ENCODE results near the gene DOK4. TPM values are rescaled to one million over a fixed set of nuclear protein-coding genes. Genes with fewer than 3 reads are reported as not detected.

The DOK4 gene
- total and polyA plus RNA-seq, 2 donors (not counting 3 experiments of a cell fraction or from before 2014, with no cell fraction given): 22.3 to 23.4 TPM

DNA sequence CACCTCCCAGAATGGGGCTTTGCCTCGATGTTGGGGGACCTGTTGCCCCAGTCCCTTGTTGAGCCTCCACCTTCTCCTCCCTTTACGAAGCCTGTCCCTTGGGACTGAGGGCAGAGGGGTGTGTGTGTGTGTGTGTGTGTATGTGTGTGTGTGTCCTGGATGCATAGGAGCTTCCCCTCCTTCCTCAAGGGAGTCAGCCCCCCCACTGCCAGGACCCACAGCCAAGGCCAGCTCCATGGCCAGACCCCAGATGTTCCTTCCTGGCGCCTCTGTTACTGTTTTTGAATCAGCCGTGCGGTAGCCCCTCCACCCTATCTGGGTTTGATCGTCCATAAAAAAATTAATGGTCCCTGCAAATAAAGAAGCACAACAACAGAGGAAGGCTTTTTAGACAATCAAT is 17.7 kb upstream of the DOK4 start:
- dilution Hi-C loops (cut with MboI; ENCODE audit: extremely low pct_ligation_motif_present, low sequenced_read_pairs) (no loop called here), intact Hi-C loops (cut with micrococcal nuclease) (no loop called here)
- H3K79me2 ChIP-seq (ENCODE audit: control insufficient read depth, insufficient read depth, low read length): no peaks in the 10 kb centered on the region
- H3K9ac ChIP-seq (replicated peaks; ENCODE audit: extremely low read depth, insufficient read depth, low read length): no peak overlapping the region
- H3K9me1 ChIP-seq (replicated peaks; ENCODE audit: control insufficient read depth, extremely low read depth, insufficient read depth, low read length): no peaks in the 10 kb centered on the region
- H3K4me2 ChIP-seq (ENCODE audit: insufficient read depth, low read length): no peak overlapping the region
- no peaks in the 10 kb centered on the region for H3K9me3 ChIP-seq (replicated peaks; ENCODE audit: control insufficient read depth, insufficient read depth, low read length)
- H3K27ac ChIP-seq (ENCODE audit: insufficient read depth, low read depth, low read length): no peak overlapping the region
- no peaks in the 10 kb centered on the region for H4K20me1 ChIP-seq (replicated peaks; ENCODE audit: control insufficient read depth, extremely low read depth, insufficient read depth, low read length)
- DNase-seq (ENCODE audit: low read depth, low spot score) (no peak), FAIRE-seq (no peak)
- H3K27me3 ChIP-seq (ENCODE audit: control insufficient read depth in 2 of 2, insufficient read depth in 2 of 2, low read length in 2 of 2): peaks cover 0 to 8% of the 10 kb centered on the region in 2 experiments
- no peak for TF ChIP-seq POLR2A (IDR thresholded peaks at IDR 0.05; ENCODE audit: low read depth, low read length)
- TF ChIP-seq, protein P1, sequence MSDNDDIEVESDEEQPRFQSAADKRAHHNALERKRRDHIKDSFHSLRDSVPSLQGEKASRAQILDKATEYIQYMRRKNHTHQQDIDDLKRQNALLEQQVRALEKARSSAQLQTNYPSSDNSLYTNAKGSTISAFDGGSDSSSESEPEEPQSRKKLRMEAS (IDR thresholded peaks at IDR 0.05; ENCODE audit: insufficient read depth, insufficient read length): no peak
- no peak overlapping the region for H3K4me3 ChIP-seq (replicated peaks in 1 of 3; ENCODE audit: insufficient read depth in 1 of 3, low read depth in 1 of 3, low read length in 3 of 3)
- no TSS peak for BruUV-seq (replicated peaks)
- ChIA-PET CTCF (interaction anchor here (0.6 to 2.3 kb wide), 2 partner anchors 14 to 16 kb away, joined by 3 to 7 read pairs; no protein-coding TSS in a partner anchor), POLR2A (no interaction called here)
- no peaks in the 10 kb centered on the region for H3K4me1 ChIP-seq (ENCODE audit: control insufficient read depth, extremely low read depth, insufficient read depth, low read length)
- no peak overlapping the region for H2AFZ ChIP-seq (ENCODE audit: low read depth, low read length)
- no peaks in the 10 kb centered on the region for H3K36me3 ChIP-seq (ENCODE audit: control insufficient read depth in 2 of 2, extremely low read depth in 1 of 2, insufficient read depth in 2 of 2, low read length in 2 of 2)

DNA sequence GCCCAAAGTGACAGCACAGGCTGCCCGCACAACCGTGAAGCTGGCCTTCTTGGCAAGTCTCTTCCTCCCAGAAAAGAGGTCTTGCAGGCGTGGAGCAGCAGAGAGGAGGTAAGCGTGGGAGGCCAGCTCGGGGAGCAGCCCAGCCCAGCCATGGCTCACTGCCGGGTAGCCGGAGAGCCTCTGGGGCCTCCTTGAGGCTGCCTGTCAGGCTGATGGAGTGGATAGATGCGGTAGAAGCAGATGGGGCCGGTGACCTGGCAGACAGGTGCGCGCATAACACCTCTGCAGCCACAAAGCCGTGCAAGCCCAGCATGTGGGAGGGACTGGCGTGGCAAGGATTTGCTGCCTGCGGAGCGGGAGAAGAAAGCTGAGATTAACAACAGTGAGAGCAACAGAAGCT is 17.1 kb upstream of the DOK4 start:
- no TSS peak for BruUV-seq (replicated peaks)

More for the DNA sequence above, 17.1 kb upstream of the DOK4 start:
- Histone ChIP-seq H4K20me1 (replicated peaks; ENCODE audit: control insufficient read depth, extremely low read depth, insufficient read depth, low read length) (no peaks in the 10 kb centered on the region), H3K4me2 (ENCODE audit: insufficient read depth, low read length) (no peak overlapping the region), H3K9me3 (replicated peaks; ENCODE audit: control insufficient read depth, insufficient read depth, low read length) (no peaks in the 10 kb centered on the region), H3K36me3 (ENCODE audit: control insufficient read depth in 2 of 2, extremely low read depth in 1 of 2, insufficient read depth in 2 of 2, low read length in 2 of 2) (no peaks in the 10 kb centered on the region), H2AFZ (ENCODE audit: low read depth, low read length) (no peak overlapping the region), H3K27ac (ENCODE audit: insufficient read depth, low read depth, low read length) (no peak overlapping the region), H3K4me3 (replicated peaks in 1 of 3; ENCODE audit: insufficient read depth in 1 of 3, low read depth in 1 of 3, low read length in 3 of 3) (no peak overlapping the region), H3K4me1 (ENCODE audit: control insufficient read depth, extremely low read depth, insufficient read depth, low read length) (no peaks in the 10 kb centered on the region), H3K27me3 (ENCODE audit: control insufficient read depth in 2 of 2, insufficient read depth in 2 of 2, low read length in 2 of 2) (peaks cover 0 to 8% of the 10 kb centered on the region in 2 experiments), H3K79me2 (ENCODE audit: control insufficient read depth, insufficient read depth, low read length) (no peaks in the 10 kb centered on the region), H3K9me1 (replicated peaks; ENCODE audit: control insufficient read depth, extremely low read depth, insufficient read depth, low read length) (no peaks in the 10 kb centered on the region), H3K9ac (replicated peaks; ENCODE audit: extremely low read depth, insufficient read depth, low read length) (no peak overlapping the region)
- dilution Hi-C loops (cut with MboI; ENCODE audit: extremely low pct_ligation_motif_present, low sequenced_read_pairs) (no loop called here), intact Hi-C loops (cut with micrococcal nuclease) (no loop called here)
- DNase-seq (ENCODE audit: low read depth, low spot score): no peak
- no peak for FAIRE-seq
- ChIA-PET POLR2A (no interaction called here), CTCF (interaction anchor here (1.9 kb wide), 1 partner anchor 16 kb away, joined by 5 read pairs; no protein-coding TSS in a partner anchor)
- TF ChIP-seq FOS (IDR thresholded peaks at IDR 0.05; ENCODE audit: borderline replicate concordance, insufficient read depth, low read length): no peak
- no peak for TF ChIP-seq JUN (IDR thresholded peaks at IDR 0.05; ENCODE audit: borderline replicate concordance, insufficient read depth, insufficient read length, low read depth)
- TF ChIP-seq, protein P1 (IDR thresholded peaks at IDR 0.05; ENCODE audit: insufficient read depth, insufficient read length): no peak
- no peak for TF ChIP-seq EZH2 (IDR thresholded peaks at IDR 0.05; ENCODE audit: borderline replicate concordance, low read depth, low read length, severe bottlenecking)
- no peak for TF ChIP-seq POLR2AphosphoS5 (IDR thresholded peaks at IDR 0.05; ENCODE audit: insufficient read depth, low read depth, low read length)
- no peak for TF ChIP-seq POLR2A (IDR thresholded peaks at IDR 0.05; ENCODE audit: low read depth, low read length)
- no peak for TF ChIP-seq MYC (IDR thresholded peaks at IDR 0.05; ENCODE audit: low read depth, low read length)
- TF ChIP-seq GATA2 (IDR thresholded peaks at IDR 0.05; ENCODE audit: insufficient read depth, insufficient read length, low read depth, low read length): no peak
- TF ChIP-seq, protein P2, sequence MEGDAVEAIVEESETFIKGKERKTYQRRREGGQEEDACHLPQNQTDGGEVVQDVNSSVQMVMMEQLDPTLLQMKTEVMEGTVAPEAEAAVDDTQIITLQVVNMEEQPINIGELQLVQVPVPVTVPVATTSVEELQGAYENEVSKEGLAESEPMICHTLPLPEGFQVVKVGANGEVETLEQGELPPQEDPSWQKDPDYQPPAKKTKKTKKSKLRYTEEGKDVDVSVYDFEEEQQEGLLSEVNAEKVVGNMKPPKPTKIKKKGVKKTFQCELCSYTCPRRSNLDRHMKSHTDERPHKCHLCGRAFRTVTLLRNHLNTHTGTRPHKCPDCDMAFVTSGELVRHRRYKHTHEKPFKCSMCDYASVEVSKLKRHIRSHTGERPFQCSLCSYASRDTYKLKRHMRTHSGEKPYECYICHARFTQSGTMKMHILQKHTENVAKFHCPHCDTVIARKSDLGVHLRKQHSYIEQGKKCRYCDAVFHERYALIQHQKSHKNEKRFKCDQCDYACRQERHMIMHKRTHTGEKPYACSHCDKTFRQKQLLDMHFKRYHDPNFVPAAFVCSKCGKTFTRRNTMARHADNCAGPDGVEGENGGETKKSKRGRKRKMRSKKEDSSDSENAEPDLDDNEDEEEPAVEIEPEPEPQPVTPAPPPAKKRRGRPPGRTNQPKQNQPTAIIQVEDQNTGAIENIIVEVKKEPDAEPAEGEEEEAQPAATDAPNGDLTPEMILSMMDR (IDR thresholded peaks at IDR 0.05; ENCODE audit: extremely low read depth in 1 of 2, insufficient read depth in 1 of 2, low read depth in 1 of 2, low read length in 2 of 2): no peak

Data from endothelial cell of umbilical vein (primary cell).